ENCODE measurements around the gene TOMT. TPM values are rescaled to one million over a fixed set of nuclear protein-coding genes. Genes with fewer than 3 reads are reported as not detected.

Gene TOMT
- total and polyA plus RNA-seq, 2 of the 13 experiments (the other 11 are each of a cell fraction or from before 2014, with no cell fraction given), result not detected

- Histone ChIP-seq H3K9me3 (ENCODE audit: low read length) (no peaks in the 10 kb centered on the region), H3K79me2 (ENCODE audit: insufficient read depth, low read length) (peaks cover 31% of the 10 kb centered on the region), H3K4me2 (ENCODE audit: low read depth, low read length) (no peak overlapping the region), H3K36me3 (replicated peaks in 1 of 2; ENCODE audit: control insufficient read depth in 1 of 2, insufficient read depth in 2 of 2, low read length in 2 of 2) (peaks cover 17 to 45% of the 10 kb centered on the region in 2 experiments), H3K4me3 (replicated peaks in 1 of 3; ENCODE audit: insufficient read depth in 1 of 3, low read depth in 2 of 3, low read length in 3 of 3) (no peak overlapping the region), H2AFZ (ENCODE audit: low read length) (no peak overlapping the region), H3K27ac (ENCODE audit: extremely low read length, insufficient read depth, low read length) (no peak overlapping the region), H3K27me3 (ENCODE audit: control insufficient read depth in 1 of 2, insufficient read depth in 2 of 2, low read length in 2 of 2) (no peaks in the 10 kb centered on the region; a peak in 1 of 5 replicates), H3K9ac (ENCODE audit: insufficient read depth, low read depth, low read length) (no peak overlapping the region), H4K20me1 (ENCODE audit: insufficient read depth, low read length) (no peaks in the 10 kb centered on the region), H3K4me1 (ENCODE audit: insufficient read depth, low read length) (peaks cover 33% of the 10 kb centered on the region)
- in situ Hi-C loops (cut with HindIII; ENCODE audit: extremely low pct_ligation_motif_present, low pct_unique_long_range_greater_than_20kb) (no loop called here), intact Hi-C loops (cut with micrococcal nuclease; ENCODE audit: unreplicated experiment) (no loop called here)
- 100% methylated on average over 3 of the region's 3 CpGs for WGBS (ENCODE audit: low lambda C conversion rate)
- ATAC-seq (no peak), DNase-seq (ENCODE audit: low spot score) (no peak), FAIRE-seq (no peak)
- ChIA-PET CTCF (ENCODE audit: low intra/inter-chr PET ratio, low total read pairs) (no interaction called here), POLR2A (interaction anchor here (0.8 to 1.1 kb wide), 2 partner anchors 8 to 90 kb away, joined by 3 to 5 read pairs; no protein-coding TSS in a partner anchor)
- no TSS peak for BruUV-seq (replicated peaks)
- TF ChIP-seq KDM3A (CRISPR knock-in tag; IDR thresholded peaks at IDR 0.05; ENCODE audit: low read depth), result no peak
- TF ChIP-seq, protein P1, sequence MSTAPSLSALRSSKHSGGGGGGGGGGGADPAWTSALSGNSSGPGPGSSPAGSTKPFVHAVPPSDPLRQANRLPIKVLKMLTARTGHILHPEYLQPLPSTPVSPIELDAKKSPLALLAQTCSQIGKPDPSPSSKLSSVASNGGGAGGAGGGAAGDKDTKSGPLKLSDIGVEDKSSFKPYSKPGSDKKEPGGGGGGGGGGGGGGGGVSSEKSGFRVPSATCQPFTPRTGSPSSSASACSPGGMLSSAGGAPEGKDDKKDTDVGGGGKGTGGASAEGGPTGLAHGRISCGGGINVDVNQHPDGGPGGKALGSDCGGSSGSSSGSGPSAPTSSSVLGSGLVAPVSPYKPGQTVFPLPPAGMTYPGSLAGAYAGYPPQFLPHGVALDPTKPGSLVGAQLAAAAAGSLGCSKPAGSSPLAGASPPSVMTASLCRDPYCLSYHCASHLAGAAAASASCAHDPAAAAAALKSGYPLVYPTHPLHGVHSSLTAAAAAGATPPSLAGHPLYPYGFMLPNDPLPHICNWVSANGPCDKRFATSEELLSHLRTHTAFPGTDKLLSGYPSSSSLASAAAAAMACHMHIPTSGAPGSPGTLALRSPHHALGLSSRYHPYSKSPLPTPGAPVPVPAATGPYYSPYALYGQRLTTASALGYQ (CRISPR knock-in tag; IDR thresholded peaks at IDR 0.05), result no peak
- TF ChIP-seq ZNF878 (CRISPR knock-in tag; IDR thresholded peaks at IDR 0.05), result no peak
- no peak for TF ChIP-seq ZC3H13 (CRISPR knock-in tag; IDR thresholded peaks at IDR 0.05)
- TF ChIP-seq CENPT (CRISPR knock-in tag; IDR thresholded peaks at IDR 0.05; ENCODE audit: low read depth), result no peak
- TF ChIP-seq, protein P2, sequence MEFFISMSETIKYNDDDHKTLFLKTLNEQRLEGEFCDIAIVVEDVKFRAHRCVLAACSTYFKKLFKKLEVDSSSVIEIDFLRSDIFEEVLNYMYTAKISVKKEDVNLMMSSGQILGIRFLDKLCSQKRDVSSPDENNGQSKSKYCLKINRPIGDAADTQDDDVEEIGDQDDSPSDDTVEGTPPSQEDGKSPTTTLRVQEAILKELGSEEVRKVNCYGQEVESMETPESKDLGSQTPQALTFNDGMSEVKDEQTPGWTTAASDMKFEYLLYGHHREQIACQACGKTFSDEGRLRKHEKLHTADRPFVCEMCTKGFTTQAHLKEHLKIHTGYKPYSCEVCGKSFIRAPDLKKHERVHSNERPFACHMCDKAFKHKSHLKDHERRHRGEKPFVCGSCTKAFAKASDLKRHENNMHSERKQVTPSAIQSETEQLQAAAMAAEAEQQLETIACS (CRISPR knock-in tag; IDR thresholded peaks at IDR 0.05), result no peak
- TF ChIP-seq, protein P3, sequence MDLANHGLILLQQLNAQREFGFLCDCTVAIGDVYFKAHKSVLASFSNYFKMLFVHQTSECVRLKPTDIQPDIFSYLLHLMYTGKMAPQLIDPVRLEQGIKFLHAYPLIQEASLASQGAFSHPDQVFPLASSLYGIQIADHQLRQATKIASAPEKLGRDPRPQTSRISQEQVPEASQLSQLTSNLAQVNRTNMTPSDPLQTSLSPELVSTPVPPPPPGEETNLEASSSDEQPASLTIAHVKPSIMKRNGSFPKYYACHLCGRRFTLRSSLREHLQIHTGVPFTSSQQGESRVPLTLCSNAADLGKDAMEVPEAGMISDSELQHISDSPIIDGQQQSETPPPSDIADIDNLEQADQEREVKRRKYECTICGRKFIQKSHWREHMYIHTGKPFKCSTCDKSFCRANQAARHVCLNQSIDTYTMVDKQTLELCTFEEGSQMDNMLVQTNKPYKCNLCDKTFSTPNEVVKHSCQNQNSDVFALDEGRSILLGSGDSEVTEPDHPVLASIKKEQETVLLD (CRISPR knock-in tag; IDR thresholded peaks at IDR 0.05; ENCODE audit: low read depth), result no peak
- TF ChIP-seq MYC (CRISPR knock-in tag; IDR thresholded peaks at IDR 0.05; ENCODE audit: borderline replicate concordance), result no peak
- no peak for TF ChIP-seq AKNA (CRISPR knock-in tag; IDR thresholded peaks at IDR 0.05; ENCODE audit: borderline replicate concordance)
- no peak for TF ChIP-seq ZBTB26 (CRISPR knock-in tag; IDR thresholded peaks at IDR 0.05; ENCODE audit: borderline replicate concordance)
These were observed 7.0 kb upstream of the TOMT start for GRCh38 chr11:72098741-72099140.

Data from HepG2 (cell line).